HL-60 (cell line): Measurements from ENCODE around the gene EIF4B.

Experiments used
- DNase-seq, 2 experiments: peaks; one replicate each; pipeline ENCODE4 v3.0.0-alpha.2; 2010 to 2020; ENCODE audit warnings: low read depth in 1 of 2, low spot score in 1 of 2
- H3K27ac ChIP-seq: fragments of 250-450 bp; sonication (Bioruptor Pico); replicated peaks from 2 replicates; pipeline ENCODE4 v1.5.1; 2020; ENCODE audit warnings: mild to moderate bottlenecking, moderate library complexity
- H3K27me3 ChIP-seq: fragments of 250-450 bp; sonication (Bioruptor Pico); 2 replicates; pipeline ENCODE4 v1.5.1; 2021; ENCODE audit warnings: mild to moderate bottlenecking, moderate library complexity; ENCODE audit not compliant: insufficient read depth, poor library complexity, severe bottlenecking
- H3K4me3 ChIP-seq: replicated peaks from 2 replicates; pipeline ENCODE4 v1.5.1; 2011; ENCODE audit warnings: mild to moderate bottlenecking, control low read depth, low read length; ENCODE audit not compliant: insufficient read depth
- CTCF ChIP-seq: IDR thresholded peaks from one replicate; pipeline ENCODE4 v1.5.1; 2011; ENCODE audit warnings: low read length, control low read depth, inconsistent platforms; ENCODE audit not compliant: insufficient read depth
- GABPA ChIP-seq: IDR thresholded peaks from 2 replicates; pipeline ENCODE4 v1.6.1; 2012; ENCODE audit warnings: low read depth
- POLR2AphosphoS5 ChIP-seq: IDR thresholded peaks from 2 replicates; pipeline ENCODE4 v1.6.1; 2012; ENCODE audit warnings: low read depth
- REST ChIP-seq: IDR thresholded peaks from 2 replicates; pipeline ENCODE4 v1.6.1; 2012; ENCODE audit warnings: low read depth; ENCODE audit not compliant: insufficient replicate concordance
- SPI1 ChIP-seq: IDR thresholded peaks from 2 replicates; pipeline ENCODE4 v1.6.1; 2012; ENCODE audit warnings: low read depth, mild to moderate bottlenecking, borderline replicate concordance

The EIF4B gene

GRCh38 chr12:53074283-53074998, 68.2 kb downstream of the EIF4B start:
- Histone ChIP-seq H3K27me3 (no peaks in the 10 kb centered on the region), H3K27ac (no peak overlapping the region), H3K4me3 (no peak overlapping the region)
- TF ChIP-seq POLR2AphosphoS5, result no peak
- no peak for TF ChIP-seq REST
- TF ChIP-seq CTCF, result no peak
- TF ChIP-seq SPI1, result no peak
- no peak for TF ChIP-seq GABPA
- DNase-seq, result no peak

- DNase-seq, result no peak
- no peak overlapping the region for H3K4me3 ChIP-seq
- H3K27ac ChIP-seq, result no peak overlapping the region
- H3K27me3 ChIP-seq, result no peaks in the 10 kb centered on the region
- TF ChIP-seq SPI1, result no peak
- no peak for TF ChIP-seq CTCF
- no peak for TF ChIP-seq REST
- TF ChIP-seq GABPA, result no peak
- TF ChIP-seq POLR2AphosphoS5, result no peak
These were observed 68.7 kb downstream of the EIF4B start for GRCh38 chr12:53074999-53075370.

GRCh38 chr12:53076461-53076860, 70.2 kb downstream of the EIF4B start:
- H3K27ac ChIP-seq, result no peak overlapping the region
- TF ChIP-seq CTCF, result no peak
- TF ChIP-seq SPI1, result no peak
- TF ChIP-seq POLR2AphosphoS5, result no peak
- no peak for TF ChIP-seq GABPA
- no peaks in the 10 kb centered on the region for H3K27me3 ChIP-seq
- DNase-seq, result no peak
- no peak overlapping the region for H3K4me3 ChIP-seq

- Histone ChIP-seq H3K4me3 (no peak overlapping the region), H3K27me3 (no peaks in the 10 kb centered on the region), H3K27ac (no peak overlapping the region)
- no peak for DNase-seq
- TF ChIP-seq CTCF (no peak), SPI1 (no peak), GABPA (no peak), POLR2AphosphoS5 (no peak), REST (no peak)
These were observed 70.8 kb downstream of the EIF4B start for GRCh38 chr12:53077030-53077429.
